Retina (tissue), 1 donor: Measurements from ENCODE around the gene YIPF6.
"Not testable (repeated sequence)": the region's sequence is repeated elsewhere in the genome, so short reads cannot be mapped to it uniquely, and the experiment has no call there.

ENCODE experiments used
- DNase-seq: peaks from one replicate; pipeline ENCODE4 v3.0.0-alpha.2; 2016

The YIPF6 gene

GRCh38 chrX:68498508-68499379 is at the start of gene YIPF6:
Gene YIPF6, plus strand, starts transcription at chrX:68499051. Its CDS starts 16 bp downstream, at chrX:68499067.
- peak; percentile 89 for DNase-seq

DNA sequence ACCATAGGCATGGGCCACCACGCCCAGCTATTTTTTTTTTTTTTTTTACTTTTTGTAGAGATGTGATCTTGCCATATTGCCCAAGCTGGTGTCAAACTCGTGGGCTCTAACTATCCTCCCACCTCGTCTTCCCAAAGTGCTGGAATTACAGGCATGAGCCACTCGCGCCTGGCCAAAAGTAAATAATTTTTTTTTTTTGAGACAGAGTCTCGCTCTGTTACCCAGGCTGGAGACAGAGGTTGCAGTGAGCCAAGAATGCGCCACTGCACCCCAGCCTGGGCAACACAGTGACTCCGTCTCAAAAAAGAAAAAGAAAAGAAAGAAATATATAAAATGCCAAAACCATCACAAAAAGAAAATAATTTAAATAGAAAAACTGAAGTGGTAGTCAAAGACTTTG is 47.1 kb upstream of the YIPF6 start:
- no peak for DNase-seq

- DNase-seq: no peak
Measured at GRCh38 chrX:68454476-68455150, 44.2 kb upstream of the YIPF6 start.

DNA sequence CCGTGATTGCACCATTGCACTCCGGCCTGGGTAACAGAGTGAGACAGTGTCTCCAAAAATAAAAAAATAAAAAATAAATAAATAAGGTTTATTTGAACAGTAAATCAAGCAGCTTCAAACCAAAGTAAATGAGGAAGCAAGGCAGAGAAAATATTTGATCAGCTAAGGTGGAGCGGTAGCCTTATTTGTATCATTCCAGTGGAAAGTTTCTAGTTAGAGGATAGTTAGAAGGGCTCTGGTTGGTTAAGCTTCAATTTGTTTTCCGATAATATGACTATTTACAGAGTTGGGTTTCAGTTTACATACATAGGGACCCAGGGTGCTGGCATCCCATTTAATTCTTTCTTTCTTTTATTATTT is 43.7 kb upstream of the YIPF6 start:
- no peak for DNase-seq

- DNase-seq: no peak
Measured at GRCh38 chrX:68461093-68461492, 37.8 kb upstream of the YIPF6 start.

GRCh38 chrX:68461576-68461975 is 37.3 kb upstream of the YIPF6 start:
- no peak for DNase-seq

DNA sequence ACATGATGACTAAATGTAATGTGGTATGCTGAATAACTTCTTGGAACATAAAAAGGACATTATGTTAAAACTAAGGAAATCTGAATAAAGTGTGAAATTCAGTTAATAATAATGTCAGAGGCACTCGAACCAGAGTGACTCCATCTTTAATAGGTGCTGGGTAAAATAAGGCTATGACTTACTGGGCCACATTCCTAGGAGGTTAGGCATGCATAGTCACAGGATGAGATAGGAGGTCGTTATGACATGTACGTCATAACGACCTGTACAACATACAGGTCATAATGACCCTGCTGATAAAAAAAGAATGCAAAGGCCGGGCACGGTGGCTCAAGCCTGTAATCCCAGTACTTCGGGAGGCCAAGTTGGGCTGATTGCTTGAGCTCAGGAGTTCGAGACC is 36.7 kb upstream of the YIPF6 start:
- no peak for DNase-seq

GRCh38 chrX:68462653-68463052 is 36.2 kb upstream of the YIPF6 start:
- DNase-seq: peak; percentile 38

DNA sequence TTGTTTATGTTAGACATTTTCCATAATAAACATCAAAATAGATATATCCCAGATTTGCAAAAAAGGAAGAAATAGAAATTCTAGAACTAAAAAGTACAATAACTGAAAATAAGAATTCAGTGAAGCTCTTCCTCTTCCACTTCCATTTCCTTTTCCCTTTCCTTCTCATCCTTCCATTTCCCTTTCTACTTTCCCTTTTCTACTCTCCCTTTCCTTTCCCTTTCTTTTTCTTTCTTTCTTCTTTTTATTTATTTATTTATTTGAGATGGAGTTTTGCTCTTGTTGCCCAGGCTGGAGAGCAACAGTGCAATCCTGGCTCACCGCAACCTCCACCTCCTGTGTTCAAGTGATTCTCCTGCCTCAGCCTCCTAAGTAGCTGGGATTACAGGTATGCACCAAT is 35.0 kb upstream of the YIPF6 start:
- DNase-seq: no peak

GRCh38 chrX:68464796-68465195 is 34.1 kb upstream of the YIPF6 start:
- no peak for DNase-seq

- DNase-seq: no peak
Measured at GRCh38 chrX:68480969-68481368, 17.9 kb upstream of the YIPF6 start.

GRCh38 chrX:68486198-68486597 is 12.7 kb upstream of the YIPF6 start:
- DNase-seq: not testable (repeated sequence)

DNA sequence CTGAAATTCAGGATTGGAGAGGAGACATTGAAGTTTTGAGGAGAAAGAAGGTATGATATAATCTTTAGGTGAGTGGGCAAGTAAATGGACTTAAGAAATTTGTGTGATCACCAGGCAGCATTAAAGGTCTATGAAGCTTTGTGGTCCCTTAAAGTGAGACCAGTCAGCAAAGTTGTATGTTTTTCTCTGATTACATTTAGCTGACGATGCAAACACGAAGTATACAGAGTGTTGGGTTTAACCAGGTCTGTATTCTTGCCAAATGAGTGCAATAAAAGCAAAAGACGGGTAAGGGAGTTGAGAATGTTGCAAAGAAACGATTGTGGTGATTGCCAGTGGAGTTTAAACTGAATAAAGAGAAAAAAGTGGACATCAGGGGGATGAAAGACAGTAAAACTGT is 11.6 kb upstream of the YIPF6 start:
- DNase-seq: no peak

DNA sequence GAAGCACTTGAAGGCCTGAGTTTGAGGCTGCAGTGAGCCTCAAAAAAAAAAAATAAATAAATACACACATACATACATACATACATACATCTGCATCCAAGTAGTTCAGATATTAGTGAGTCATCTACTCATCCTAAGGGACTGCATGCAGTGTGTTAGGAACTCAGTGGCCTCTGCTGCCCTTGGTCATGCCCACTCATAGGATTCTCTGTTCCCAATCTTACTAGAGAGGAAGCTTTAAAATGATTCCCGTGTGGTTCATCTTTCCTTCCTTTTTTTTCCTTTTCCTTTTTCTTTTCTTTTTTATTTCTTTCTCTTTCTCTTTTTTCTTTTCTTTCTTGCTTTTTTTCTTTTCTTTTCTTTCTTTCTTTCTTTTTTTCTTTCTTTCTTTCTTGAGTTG is 10.9 kb upstream of the YIPF6 start:
- no peak for DNase-seq

GRCh38 chrX:68488657-68489056 is 10.2 kb upstream of the YIPF6 start:
- no peak for DNase-seq

GRCh38 chrX:68490644-68491043 is 8.2 kb upstream of the YIPF6 start:
- DNase-seq: no peak

DNA sequence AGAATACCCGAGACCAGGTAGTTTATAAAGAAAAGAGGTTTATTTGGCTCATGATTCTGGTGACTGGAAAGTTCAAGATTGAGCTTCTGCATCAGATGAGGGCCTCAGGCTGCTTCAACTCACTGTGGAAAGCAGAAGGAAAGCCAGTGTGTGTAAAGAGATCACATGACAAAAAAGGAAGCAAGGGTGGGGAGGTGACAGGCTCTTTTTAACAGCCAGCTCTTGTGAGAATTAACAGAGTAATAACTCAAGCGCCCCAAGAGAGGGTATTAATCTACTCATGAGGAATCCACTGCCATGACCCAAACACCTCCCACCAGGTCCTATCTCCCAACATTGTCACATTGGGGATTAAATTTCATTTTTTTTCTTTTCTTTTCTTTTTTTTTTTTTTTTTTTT is 6.3 kb upstream of the YIPF6 start:
- DNase-seq: no peak

- DNase-seq: not testable (repeated sequence)
Measured at GRCh38 chrX:68493776-68494175, 5.1 kb upstream of the YIPF6 start.

DNA sequence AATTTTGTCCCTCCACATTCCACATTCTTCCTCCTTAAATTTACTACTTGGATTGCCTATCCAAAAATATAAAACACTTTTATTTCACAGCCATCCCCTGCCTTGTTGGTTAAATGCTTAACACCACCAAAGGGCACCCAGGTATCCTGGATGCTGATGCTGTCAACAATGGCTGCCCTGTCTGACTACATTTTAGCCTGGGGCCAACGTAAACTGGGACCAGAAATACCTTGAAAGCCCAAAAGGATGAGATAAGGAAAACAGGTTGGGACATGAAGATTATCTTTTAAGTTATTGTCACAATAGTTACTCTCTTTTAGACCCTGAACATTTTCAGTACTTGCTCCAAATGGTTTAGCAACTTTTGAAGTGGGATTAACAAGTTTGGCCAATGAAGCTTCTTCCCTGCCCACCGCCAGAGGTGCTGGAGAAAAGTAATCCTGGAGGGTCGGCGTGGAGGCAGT is 775 bp upstream of the YIPF6 start:
- no peak for DNase-seq

- no peak for DNase-seq
Measured at GRCh38 chrX:68499543-68500504, 973 bp downstream of the YIPF6 start.

GRCh38 chrX:68503836-68504636 is 5.2 kb downstream of the YIPF6 start:
- DNase-seq: no peak

DNA sequence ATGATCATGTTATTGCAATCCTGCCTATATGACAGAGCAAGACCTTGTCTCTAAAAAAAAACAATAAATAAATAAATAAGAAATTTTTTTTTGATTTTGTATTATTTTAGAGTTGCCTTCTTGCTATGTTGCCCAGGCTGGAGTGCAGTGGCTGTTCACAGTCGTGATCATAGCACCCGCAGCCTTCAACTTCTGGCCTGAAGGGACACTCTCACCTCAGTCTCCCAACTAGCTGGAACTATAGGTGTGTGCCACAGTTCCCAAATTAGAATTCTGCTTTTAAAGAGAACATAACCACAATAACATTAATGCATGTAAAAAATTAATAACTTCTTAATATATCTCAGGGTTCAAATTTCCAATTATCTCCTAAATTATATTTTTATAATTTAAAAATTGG is 7.8 kb downstream of the YIPF6 start:
- DNase-seq: no peak
